HAP-1 (cell line): ENCODE data around the gene ITGA2B.

Experiments
- DNase-seq, 2 experiments: peaks; one replicate each; pipeline ENCODE4 v3.0.0-alpha.2; 2016 to 2020; ENCODE audit warnings: low spot score in 2 of 2
- H3K27me3 ChIP-seq: fragments of 250-450 bp; sonication (Bioruptor Pico); 2 replicates; pipeline ENCODE4 v1.5.1; 2020; ENCODE audit warnings: low read depth, mild to moderate bottlenecking, moderate library complexity
- H3K36me3 ChIP-seq: fragments of 250-450 bp; sonication (Bioruptor Pico); replicated peaks from 2 replicates; pipeline ENCODE4 v1.5.1; 2020; ENCODE audit warnings: mild to moderate bottlenecking
- H3K4me1 ChIP-seq: fragments of 250-450 bp; sonication (Bioruptor Pico); 2 replicates; pipeline ENCODE4 v1.5.1; 2020; ENCODE audit warnings: mild to moderate bottlenecking
- H3K4me3 ChIP-seq: fragments of 250-450 bp; sonication (Bioruptor Pico); 2 replicates; pipeline ENCODE4 v1.5.1; 2020; ENCODE audit warnings: mild to moderate bottlenecking, moderate library complexity
- H3K9me3 ChIP-seq: fragments of 250-450 bp; sonication (Bioruptor Pico); 2 replicates; pipeline ENCODE4 v1.5.1; 2020; ENCODE audit warnings: mild to moderate bottlenecking, moderate library complexity
- in situ Hi-C: fragments of 300-500 bp; cut with MboI; formaldehyde crosslinking; loops from 3 replicates; pipeline ENCODE4 v1.14.3; 2020; ENCODE audit warnings: low sequenced_read_pairs, inconsistent platforms, mixed read lengths

ITGA2B gene

GRCh38 chr17:44384281-44384822, 5.1 kb downstream of the ITGA2B start:
- DNase-seq: no peak
- peaks cover 7% of the 10 kb centered on the region for H3K4me1 ChIP-seq
- no peaks in the 10 kb centered on the region for H3K36me3 ChIP-seq
- no peak overlapping the region for H3K4me3 ChIP-seq
- H3K27me3 ChIP-seq: no peaks in the 10 kb centered on the region
- H3K9me3 ChIP-seq: no peaks in the 10 kb centered on the region
- in situ Hi-C loops: no loop called here

GRCh38 chr17:44383861-44384260, 5.6 kb downstream of the ITGA2B start:
- H3K9me3 ChIP-seq: no peaks in the 10 kb centered on the region
- in situ Hi-C loops: no loop called here

GRCh38 chr17:44383363-44383762, 6.1 kb downstream of the ITGA2B start:
- DNase-seq: no peak
- no peaks in the 10 kb centered on the region for H3K36me3 ChIP-seq
- no peaks in the 10 kb centered on the region for H3K27me3 ChIP-seq
- in situ Hi-C loops: no loop called here
- peaks cover 7% of the 10 kb centered on the region for H3K4me1 ChIP-seq
- H3K9me3 ChIP-seq: no peaks in the 10 kb centered on the region
- H3K4me3 ChIP-seq: no peak overlapping the region

More at GRCh38 chr17:44383861-44384260, 5.6 kb downstream of the ITGA2B start:
- H3K27me3 ChIP-seq: no peaks in the 10 kb centered on the region
- no peak overlapping the region for H3K4me3 ChIP-seq
- peaks cover 7% of the 10 kb centered on the region for H3K4me1 ChIP-seq
- no peaks in the 10 kb centered on the region for H3K36me3 ChIP-seq
- DNase-seq: no peak

GRCh38 chr17:44382917-44383316, 6.5 kb downstream of the ITGA2B start:
- Histone ChIP-seq H3K36me3 (no peaks in the 10 kb centered on the region), H3K27me3 (no peaks in the 10 kb centered on the region), H3K9me3 (no peaks in the 10 kb centered on the region), H3K4me3 (no peak overlapping the region), H3K4me1 (peaks cover 7% of the 10 kb centered on the region)
- no peak for DNase-seq
- in situ Hi-C loops: no loop called here

- Histone ChIP-seq H3K4me3 (no peak overlapping the region), H3K4me1 (peaks cover 7% of the 10 kb centered on the region), H3K27me3 (no peaks in the 10 kb centered on the region), H3K36me3 (no peaks in the 10 kb centered on the region), H3K9me3 (no peaks in the 10 kb centered on the region)
- no peak for DNase-seq
- in situ Hi-C loops: no loop called here
These were observed 7.6 kb downstream of the ITGA2B start for GRCh38 chr17:44381810-44382305.

- DNase-seq: no peak
- Histone ChIP-seq H3K27me3 (no peaks in the 10 kb centered on the region), H3K4me1 (peaks cover 7% of the 10 kb centered on the region), H3K36me3 (no peaks in the 10 kb centered on the region), H3K9me3 (no peaks in the 10 kb centered on the region), H3K4me3 (no peak overlapping the region)
- in situ Hi-C loops: no loop called here
These were observed 8.7 kb downstream of the ITGA2B start for GRCh38 chr17:44380767-44381166.

- peaks cover 5% of the 10 kb centered on the region for H3K4me1 ChIP-seq
- H3K4me3 ChIP-seq: no peak overlapping the region
- H3K36me3 ChIP-seq: no peaks in the 10 kb centered on the region
- H3K9me3 ChIP-seq: no peaks in the 10 kb centered on the region
- in situ Hi-C loops: no loop called here
- H3K27me3 ChIP-seq: no peaks in the 10 kb centered on the region
- no peak for DNase-seq
These were observed 9.6 kb downstream of the ITGA2B start for GRCh38 chr17:44379887-44380286.

- in situ Hi-C loops: no loop called here
- H3K27me3 ChIP-seq: no peaks in the 10 kb centered on the region
- no peaks in the 10 kb centered on the region for H3K9me3 ChIP-seq
These were observed 11.2 kb downstream of the ITGA2B start for GRCh38 chr17:44378171-44378705.

GRCh38 chr17:44376779-44377178, 12.7 kb downstream of the ITGA2B start:
- no peak overlapping the region for H3K4me3 ChIP-seq
- H3K4me1 ChIP-seq: no peaks in the 10 kb centered on the region
- DNase-seq: no peak
- in situ Hi-C loops: no loop called here
- no peaks in the 10 kb centered on the region for H3K36me3 ChIP-seq
- H3K9me3 ChIP-seq: no peaks in the 10 kb centered on the region
- no peaks in the 10 kb centered on the region for H3K27me3 ChIP-seq

More at GRCh38 chr17:44378171-44378705, 11.2 kb downstream of the ITGA2B start:
- H3K4me3 ChIP-seq: no peak overlapping the region
- H3K36me3 ChIP-seq: no peaks in the 10 kb centered on the region
- H3K4me1 ChIP-seq: no peaks in the 10 kb centered on the region
- DNase-seq: no peak

- Histone ChIP-seq H3K9me3 (no peaks in the 10 kb centered on the region), H3K36me3 (no peaks in the 10 kb centered on the region), H3K27me3 (no peaks in the 10 kb centered on the region), H3K4me1 (no peaks in the 10 kb centered on the region), H3K4me3 (no peak overlapping the region)
- peak in 1 of 2 experiments; percentile 62 for DNase-seq
- in situ Hi-C loops: no loop called here
These were observed 13.3 kb downstream of the ITGA2B start for GRCh38 chr17:44376124-44376523.

- no peak for DNase-seq
- H3K36me3 ChIP-seq: no peaks in the 10 kb centered on the region
- no peaks in the 10 kb centered on the region for H3K27me3 ChIP-seq
- no peaks in the 10 kb centered on the region for H3K4me1 ChIP-seq
- H3K9me3 ChIP-seq: no peaks in the 10 kb centered on the region
- in situ Hi-C loops: no loop called here
- H3K4me3 ChIP-seq: no peak overlapping the region
These were observed 14.0 kb downstream of the ITGA2B start for GRCh38 chr17:44375196-44376017.

GRCh38 chr17:44374306-44375195, 14.9 kb downstream of the ITGA2B start:
- in situ Hi-C loops: no loop called here
- no peaks in the 10 kb centered on the region for H3K27me3 ChIP-seq
- H3K9me3 ChIP-seq: no peaks in the 10 kb centered on the region
- H3K36me3 ChIP-seq: no peaks in the 10 kb centered on the region
- DNase-seq: peak in 1 of 2 experiments; percentile 30
- no peaks in the 10 kb centered on the region for H3K4me1 ChIP-seq
- no peak overlapping the region for H3K4me3 ChIP-seq

- no peak for DNase-seq
- in situ Hi-C loops: no loop called here
- Histone ChIP-seq H3K4me1 (no peaks in the 10 kb centered on the region), H3K27me3 (no peaks in the 10 kb centered on the region), H3K9me3 (no peaks in the 10 kb centered on the region), H3K4me3 (no peak overlapping the region), H3K36me3 (no peaks in the 10 kb centered on the region)
These were observed 17.4 kb downstream of the ITGA2B start for GRCh38 chr17:44372036-44372435.
